Raji (cell line): Measurements from ENCODE around the gene CACFD1.
A peak's percentile ranks its signal among the peaks of the same experiment; 100 is the strongest.

Experiments used
- POLR2A ChIP-seq: IDR thresholded peaks from 2 replicates; pipeline ENCODE4 v1.6.1; 2011; ENCODE audit warnings: low read depth, low read length, control low read depth; ENCODE audit not compliant: insufficient read depth

The CACFD1 gene

GRCh38 chr9:133478851-133479711 is 19.3 kb downstream of the CACFD1 start, which contains the start of gene SLC2A6:
TSS of gene SLC2A6 (minus strand) at chr9:133479099. CDS start at chr9:133479059, 40 bp downstream.
- peak; percentile 80 for TF ChIP-seq POLR2A

- no peak for TF ChIP-seq POLR2A
Observed at GRCh38 chr9:133483611-133484010, 23.8 kb downstream of the CACFD1 start.

DNA sequence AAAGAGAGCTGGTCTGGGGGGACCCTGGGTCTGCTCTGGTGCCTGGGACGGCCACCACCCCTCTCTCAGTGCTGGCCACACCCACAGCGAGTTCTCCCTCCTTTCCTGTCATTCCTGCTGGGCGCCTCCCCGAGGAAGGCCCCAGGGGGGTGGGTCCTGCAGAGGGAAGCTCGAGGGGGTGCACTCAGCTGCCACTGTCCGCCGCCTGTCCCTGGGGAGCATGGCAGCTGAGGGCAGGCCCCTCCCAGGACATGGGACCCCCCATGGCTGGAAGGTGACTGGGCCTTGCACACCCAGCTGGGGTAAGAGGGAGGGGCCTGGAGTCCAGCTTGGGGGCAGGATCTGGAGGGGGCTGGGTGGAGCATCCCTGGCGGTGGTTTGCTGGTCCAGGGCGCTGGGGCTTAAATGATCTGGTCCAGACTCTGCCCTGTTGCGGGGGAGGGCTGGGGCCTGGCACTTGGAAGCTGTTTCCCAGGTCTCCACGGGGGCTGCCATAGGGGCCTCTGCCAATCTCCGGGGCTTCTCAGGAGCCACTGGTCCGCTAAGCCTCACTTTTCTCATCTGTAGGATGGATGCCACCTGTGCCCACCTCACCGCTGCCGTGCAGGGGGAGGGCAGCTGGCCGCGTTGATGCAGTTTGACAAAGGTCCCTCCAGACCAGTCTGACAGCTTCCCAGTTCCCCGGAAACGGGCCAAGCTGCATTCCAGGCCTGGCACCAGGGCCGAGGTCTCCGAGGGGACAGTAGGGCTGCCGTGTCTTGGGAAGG is 25.1 kb downstream of the CACFD1 start:
- TF ChIP-seq POLR2A: no peak

DNA sequence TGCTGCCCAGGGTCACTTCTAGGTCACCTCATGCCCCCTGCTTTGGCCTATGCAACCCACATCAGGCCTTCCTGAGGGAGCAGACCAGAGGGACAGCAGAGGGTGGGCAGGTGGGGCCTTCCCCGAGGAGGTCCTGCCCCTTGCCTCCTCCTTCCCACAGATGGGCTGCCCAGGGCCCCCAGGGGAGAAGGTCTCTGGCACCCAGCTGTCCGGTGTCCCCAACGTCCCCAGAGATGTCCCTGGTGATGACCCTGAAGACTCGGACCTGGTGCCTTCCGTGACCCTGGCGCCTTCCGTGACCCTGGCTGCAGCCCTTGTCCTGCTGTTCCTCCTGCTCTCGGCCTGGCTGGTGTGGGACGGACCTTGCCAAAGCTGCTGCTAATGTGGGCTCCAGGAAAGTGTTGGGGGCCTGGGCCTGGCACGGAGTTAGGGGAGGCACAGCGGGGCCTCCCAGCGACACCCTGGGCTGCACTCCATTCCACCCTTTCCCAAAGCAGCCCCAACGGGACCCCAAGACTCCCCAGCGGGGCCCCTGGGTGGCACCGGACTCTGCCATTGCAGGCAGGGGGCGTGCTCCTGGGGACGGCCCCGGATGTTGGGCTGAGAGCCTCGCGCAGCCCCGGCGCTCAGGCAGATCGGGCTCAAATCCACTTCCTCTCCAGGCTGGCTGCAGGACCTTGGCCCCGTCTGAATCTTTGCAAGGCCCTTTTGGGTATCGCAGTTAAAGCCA is 25.9 kb downstream of the CACFD1 start:
- TF ChIP-seq POLR2A: no peak

DNA sequence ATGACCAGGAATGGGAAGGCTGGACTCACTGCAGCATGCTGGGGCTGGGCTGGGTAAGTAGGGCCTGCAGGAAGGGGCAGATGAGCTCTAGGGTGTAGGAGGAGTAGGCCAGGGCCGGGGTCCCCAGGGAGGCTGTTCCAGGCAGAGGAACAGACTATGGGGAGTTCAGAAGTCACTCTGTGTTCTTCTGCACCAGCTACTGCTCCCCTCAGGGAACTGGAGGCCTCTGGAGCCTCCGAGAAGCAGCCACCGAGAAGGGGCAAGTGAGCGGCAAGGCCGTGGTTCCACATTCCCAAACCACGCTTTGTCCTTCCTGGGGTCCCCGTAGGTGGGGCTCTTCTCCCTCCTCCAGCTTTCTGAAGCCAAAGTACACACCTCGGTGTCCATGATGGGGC is 27.6 kb downstream of the CACFD1 start:
- no peak for TF ChIP-seq POLR2A

DNA sequence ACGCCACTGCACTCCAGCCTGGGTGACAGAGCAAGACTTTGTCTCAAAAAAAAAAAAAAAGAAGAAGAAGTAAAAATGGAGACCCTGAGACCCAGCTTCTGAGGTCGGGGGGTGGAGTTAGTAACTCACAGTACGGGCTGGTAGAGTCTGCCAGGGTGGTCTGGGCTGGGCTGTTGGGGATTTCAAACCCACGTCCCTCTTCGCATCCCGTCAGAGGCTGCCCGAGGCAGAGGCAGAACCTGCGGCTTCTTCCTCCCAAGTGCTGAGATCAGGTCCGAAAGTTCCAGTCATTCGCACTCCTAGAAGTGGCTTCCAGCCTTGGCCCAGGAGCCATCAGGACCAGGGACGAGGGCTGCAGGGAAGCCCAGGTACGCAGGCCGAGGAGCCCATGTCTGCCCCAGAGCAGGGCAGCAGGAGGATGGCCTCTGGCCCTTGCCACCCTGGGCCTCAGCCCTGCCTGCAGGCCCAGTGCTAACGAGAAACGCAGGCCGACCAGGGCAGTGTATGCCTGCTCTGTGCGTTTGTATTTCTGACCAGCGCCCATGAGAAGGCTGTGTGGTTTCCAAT is 29.0 kb downstream of the CACFD1 start:
- TF ChIP-seq POLR2A: no peak

GRCh38 chr9:133489253-133490190 is 29.7 kb downstream of the CACFD1 start:
- TF ChIP-seq POLR2A: no peak

- no peak for TF ChIP-seq POLR2A
Observed at GRCh38 chr9:133490201-133490681, 30.5 kb downstream of the CACFD1 start.

DNA sequence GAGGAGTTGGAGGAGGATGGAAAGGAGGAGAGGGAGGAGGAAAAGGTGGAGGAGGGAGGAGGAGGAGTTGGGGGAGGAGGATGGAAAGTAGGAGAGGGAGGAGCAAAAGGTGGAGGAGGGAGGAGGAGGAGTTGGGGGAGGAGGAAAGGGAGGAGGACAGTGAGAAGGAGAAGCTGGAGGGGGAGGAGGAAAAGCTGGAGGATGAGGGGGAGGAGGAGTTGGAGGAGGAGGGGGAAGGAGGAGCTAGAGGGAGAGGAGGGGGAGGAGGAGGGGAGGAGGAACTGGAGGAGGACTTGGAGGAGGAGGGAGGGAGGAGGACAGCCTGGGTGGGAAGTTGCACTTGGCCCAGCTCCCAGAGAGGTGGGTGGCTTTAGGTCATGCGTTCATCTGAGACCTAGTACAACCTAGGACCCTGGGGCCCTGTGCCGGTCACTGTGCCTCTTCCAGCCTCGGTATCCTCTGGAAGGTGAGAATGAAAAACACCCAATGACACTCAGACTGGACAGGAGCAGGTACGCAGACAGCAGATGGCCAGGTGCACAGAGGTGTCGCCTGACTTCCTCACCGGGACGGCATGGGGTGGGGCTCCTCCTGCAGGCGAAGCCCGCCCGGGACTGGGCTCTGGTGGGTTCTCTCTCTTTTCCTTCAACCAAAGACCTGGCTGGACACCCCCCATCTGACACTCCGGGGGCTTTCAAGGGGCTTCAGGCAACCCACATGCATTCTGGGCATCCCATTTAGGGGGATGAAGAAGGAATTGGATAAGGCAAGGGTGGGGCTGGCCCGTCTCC is 31.3 kb downstream of the CACFD1 start:
- TF ChIP-seq POLR2A: no peak

GRCh38 chr9:133491656-133491925 is 31.8 kb downstream of the CACFD1 start:
- no peak for TF ChIP-seq POLR2A

- no peak for TF ChIP-seq POLR2A
Observed at GRCh38 chr9:133492061-133493021, 32.6 kb downstream of the CACFD1 start.

DNA sequence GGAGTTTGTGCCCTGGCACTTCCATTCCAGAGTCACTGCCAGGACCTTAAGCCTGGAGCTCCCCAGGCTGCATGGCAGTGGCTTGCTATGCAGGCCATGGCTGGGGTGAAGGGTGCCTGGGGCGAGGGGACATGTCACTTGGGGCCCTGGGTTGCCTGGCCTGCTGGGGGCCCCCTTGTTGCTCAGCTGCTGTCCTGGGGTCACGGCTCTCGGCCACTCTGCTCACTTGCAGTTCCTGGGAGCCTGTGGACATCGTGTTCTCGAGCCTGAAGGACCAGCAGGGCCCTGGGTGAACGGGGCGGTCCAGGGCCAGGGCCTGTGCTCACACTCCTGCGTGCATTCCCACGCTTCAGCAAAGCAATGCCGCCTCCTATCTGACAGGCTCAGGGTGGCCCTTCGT is 33.6 kb downstream of the CACFD1 start:
- no peak for TF ChIP-seq POLR2A
